HCT116 (cell line): Measurements from ENCODE around the gene EHBP1. TPM values are rescaled to one million over a fixed set of nuclear protein-coding genes. Genes with fewer than 3 reads are reported as not detected.

Experiments
- ATAC-seq: fragments of 200-7000 bp; cut with Tn5 transposase; 2 replicates; pipeline ENCODE4 v1.9.1; 2020; ENCODE audit warnings: mild to moderate bottlenecking, moderate library complexity
- BruUV-seq: library from RNA; stranded (reverse); fragments of 400-500 nt; replicated peaks from 2 replicates; lab custom pipeline; 2021; lab: Mats Ljungman, UMichigan
- CTCF ChIA-PET: fragments of 300-600 bp; sonication (Branson Sonifier 250); formaldehyde crosslinking; loops from one replicate; lab custom pipeline; 2021; ENCODE audit warnings: antibody characterized with exemption; lab: Charles Lee
- POLR2A ChIA-PET: fragments of 300-600, 350-600 bp; sonication (Branson Sonifier 250); formaldehyde crosslinking; loops from one replicate; lab custom pipeline; 2021; ENCODE audit warnings: antibody characterized with exemption; lab: Charles Lee
- RAD21 ChIA-PET, 2 experiments: fragments of 300-600 bp; sonication (Branson Sonifier 250); formaldehyde crosslinking; loops; one replicate each; lab custom pipeline; 2023; ENCODE audit warnings: low total read pairs in 2 of 2; ENCODE audit not compliant: uncharacterized antibody in 2 of 2, unreplicated experiment in 2 of 2, low non-redundant PET in 1 of 2; lab: Charles Lee
- DNase-seq: peaks from one replicate; pipeline ENCODE4 v3.0.0-alpha.2; 2010; ENCODE audit warnings: low read depth, low spot score
- H2AFZ ChIP-seq: fragments of 200-600 bp; shearing (Covaris generic), sonication (generic); 2 replicates; pipeline ENCODE4 v1.6.1; 2017; ENCODE audit warnings: low read depth, mixed run types, mixed read lengths, antibody characterized with exemption, low read length; ENCODE audit not compliant: poor library complexity, severe bottlenecking
- H3K27ac ChIP-seq: 2 replicates; pipeline ENCODE4 v1.5.1; 2012; ENCODE audit warnings: low read depth, low read length
- H3K27me3 ChIP-seq: fragments of 200-600 bp; sonication (generic); 2 replicates; pipeline ENCODE4 v1.6.1; 2016; ENCODE audit warnings: mixed run types, low read length, mixed read lengths; ENCODE audit not compliant: insufficient read depth
- H3K36me3 ChIP-seq, 2 experiments: fragments of 200-500 bp in 1 of 2; fragments of 200-600 bp in 1 of 2; sonication (Bioruptor generic) in 1 of 2; sonication (generic) in 1 of 2; 2 replicates each; pipeline versions ENCODE4 v1.5.1 to v1.6.1; 2014 to 2016; ENCODE audit warnings: low read length in 2 of 2, inconsistent platforms in 1 of 2, mixed read lengths in 1 of 2, mixed run types in 1 of 2; ENCODE audit not compliant: insufficient read depth in 2 of 2, control insufficient read depth in 1 of 2
- H3K4me1 ChIP-seq, 2 experiments: fragments of 200-600 bp in 1 of 2; sonication (generic) in 1 of 2; 2 replicates each; pipeline versions ENCODE4 v1.5.1 to v1.6.1; 2012 to 2017; ENCODE audit warnings: low read length in 2 of 2, inconsistent platforms in 1 of 2, mild to moderate bottlenecking in 1 of 2, mixed read lengths in 1 of 2, mixed run types in 1 of 2, moderate library complexity in 1 of 2; ENCODE audit not compliant: insufficient read depth in 2 of 2, control insufficient read depth in 1 of 2
- H3K4me2 ChIP-seq: fragments of 200-600 bp; sonication (generic); 2 replicates; pipeline ENCODE4 v1.6.1; 2017; ENCODE audit warnings: mixed run types, low read length, mixed read lengths
- H3K4me3 ChIP-seq, 2 experiments: fragments of 200-600 bp in 1 of 2; sonication (generic) in 1 of 2; replicated peaks in 1 of 2; 2 replicates each; pipeline ENCODE4 v1.5.1; 2011 to 2016; ENCODE audit warnings: low read length in 2 of 2, control low read depth in 1 of 2, low read depth in 1 of 2, mild to moderate bottlenecking in 1 of 2, mixed read lengths in 1 of 2, mixed run types in 1 of 2
- H3K79me2 ChIP-seq: fragments of 200-600 bp; sonication (generic); 2 replicates; pipeline ENCODE4 v1.6.1; 2017; ENCODE audit warnings: mild to moderate bottlenecking, mixed run types, low read length, moderate library complexity, mixed read lengths; ENCODE audit not compliant: insufficient read depth
- H3K9ac ChIP-seq: fragments of 200-600 bp; sonication (generic); 2 replicates; pipeline ENCODE4 v1.6.1; 2016; ENCODE audit warnings: low read length, mixed read lengths
- H3K9me2 ChIP-seq: fragments of 200-600 bp; sonication (generic), shearing (Covaris generic); 2 replicates; pipeline ENCODE4 v1.6.1; 2017; ENCODE audit warnings: mixed run types, mild to moderate bottlenecking, moderate library complexity; ENCODE audit not compliant: insufficient read depth
- H3K9me3 ChIP-seq, 2 experiments: fragments of 200-500 bp in 1 of 2; fragments of 200-600 bp in 1 of 2; sonication (Bioruptor generic) in 1 of 2; sonication (generic) in 1 of 2; 2 replicates each; pipeline ENCODE4 v1.6.1; 2014 to 2017; ENCODE audit warnings: low read length in 2 of 2, mixed read lengths in 2 of 2, inconsistent platforms in 1 of 2, low read depth in 1 of 2, mild to moderate bottlenecking in 1 of 2, mixed run types in 1 of 2, moderate library complexity in 1 of 2; ENCODE audit not compliant: control insufficient read depth in 1 of 2, insufficient read depth in 1 of 2
- H4K20me1 ChIP-seq: fragments of 200-600 bp; sonication (generic), shearing (Covaris generic); 2 replicates; pipeline ENCODE4 v1.6.1; 2017; ENCODE audit warnings: mixed run types, mild to moderate bottlenecking, moderate library complexity; ENCODE audit not compliant: insufficient read depth
- CBX3 ChIP-seq: IDR thresholded peaks from 2 replicates; pipeline ENCODE4 v1.6.1; 2012; ENCODE audit warnings: low read depth
- CEBPB ChIP-seq: IDR thresholded peaks from 2 replicates; pipeline ENCODE4 v1.6.1; 2012; ENCODE audit warnings: low read depth
- CTCF ChIP-seq, 3 experiments: fragments of 200-600 bp in 1 of 3; sonication (generic) in 1 of 3; IDR thresholded peaks in 2 of 3; conservative IDR thresholded peaks in 1 of 3; 2 replicates each; pipeline ENCODE4 v1.5.1; 2012 to 2017; ENCODE audit warnings: low read depth in 2 of 3, low read length in 2 of 3, antibody characterized with exemption in 1 of 3, borderline replicate concordance in 1 of 3, control low read depth in 1 of 3, mild to moderate bottlenecking in 1 of 3, mixed read lengths in 1 of 3, mixed run types in 1 of 3, moderate library complexity in 1 of 3; ENCODE audit not compliant: insufficient read depth in 1 of 3
- FOSL1 ChIP-seq: IDR thresholded peaks from 2 replicates; pipeline ENCODE4 v1.6.1; 2012; ENCODE audit warnings: low read depth
- RAD21 ChIP-seq: IDR thresholded peaks from 2 replicates; pipeline ENCODE4 v1.6.1; 2012; ENCODE audit warnings: low read depth, mild to moderate bottlenecking
- SIN3A ChIP-seq: IDR thresholded peaks from 2 replicates; pipeline ENCODE4 v1.6.1; 2012; ENCODE audit warnings: low read depth
- SRF ChIP-seq: IDR thresholded peaks from 2 replicates; pipeline ENCODE4 v1.6.1; 2012; ENCODE audit warnings: low read depth
- YY1 ChIP-seq: IDR thresholded peaks from 2 replicates; pipeline ENCODE4 v1.6.1; 2011; ENCODE audit warnings: low read length, low read depth, moderate library complexity, mild to moderate bottlenecking; ENCODE audit not compliant: insufficient replicate concordance; ENCODE audit errors: extremely low read depth
- ZNF274 ChIP-seq: fragments of 200-500 bp; sonication (Bioruptor generic); IDR thresholded peaks from 2 replicates; pipeline ENCODE4 v1.6.1; 2014; ENCODE audit warnings: mild to moderate bottlenecking, low read depth, low read length, inconsistent platforms
- intact Hi-C: fragments of 100-400 bp; cut with micrococcal nuclease; formaldehyde crosslinking; loops from 2 replicates; pipeline ENCODE4 v1.10.0; 2022
- total RNA-seq: library from RNA; stranded (reverse); gene quantifications from one replicate; pipeline ENCODE4 v1.2.1, GENCODE V29; 2021; ENCODE audit not compliant: unreplicated experiment
- TF ChIP-seq, protein P1 (sequence below): IDR thresholded peaks from 2 replicates; pipeline ENCODE4 v1.6.1; 2012

Gene EHBP1
- total RNA-seq, 1 experiment from 2014 or later: 89.9 TPM

DNA sequence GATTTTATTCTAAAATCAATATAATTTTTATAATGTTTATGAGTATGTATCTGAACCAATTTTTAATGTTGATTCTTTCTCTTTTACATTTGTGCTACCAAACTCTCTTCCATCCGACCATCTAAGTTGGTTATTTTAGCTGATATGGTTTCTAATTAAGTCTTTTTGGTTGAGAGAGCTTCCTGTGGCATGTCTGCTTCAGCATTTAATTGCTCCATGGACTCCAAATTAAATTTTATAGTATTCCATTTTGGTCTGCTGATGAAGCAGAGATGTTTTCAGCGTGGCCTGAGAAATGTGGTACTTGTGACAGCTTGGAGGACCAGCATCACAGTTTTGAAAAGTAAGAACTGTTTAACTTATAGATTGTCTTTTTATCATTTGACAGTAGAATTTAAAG lies 105.6 kb downstream of the EHBP1 start:
- intact Hi-C loops: no loop called here
- Histone ChIP-seq H3K27me3 (no peaks in the 10 kb centered on the region), H3K36me3 (0 out of 4 replicates have a peak, but pooled peaks cover 0 to 3% of the 10 kb centered on the region in 2 experiments), H3K79me2 (peaks cover 84% of the 10 kb centered on the region), H4K20me1 (no peaks in the 10 kb centered on the region; the same call in 1 of the 2 replicates), H2AFZ (no peak overlapping the region), H3K4me1 (peaks cover 0 to 23% of the 10 kb centered on the region in 2 experiments; a peak in 3 of 4 replicates), H3K9me2 (no peaks in the 10 kb centered on the region), H3K9ac (no peak overlapping the region), H3K4me3 (no peak overlapping the region), H3K9me3 (no peaks in the 10 kb centered on the region), H3K4me2 (no peak overlapping the region), H3K27ac (no peak overlapping the region)
- DNase-seq (no peak), ATAC-seq (no peak)
- ChIA-PET RAD21 (no interaction called here), POLR2A (no interaction called here), CTCF (no interaction called here)
- no TSS peak for BruUV-seq
- TF ChIP-seq CEBPB (no peak), YY1 (no peak), SIN3A (no peak), SRF (no peak)
- TF ChIP-seq, protein P1, sequence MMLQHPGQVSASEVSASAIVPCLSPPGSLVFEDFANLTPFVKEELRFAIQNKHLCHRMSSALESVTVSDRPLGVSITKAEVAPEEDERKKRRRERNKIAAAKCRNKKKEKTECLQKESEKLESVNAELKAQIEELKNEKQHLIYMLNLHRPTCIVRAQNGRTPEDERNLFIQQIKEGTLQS: no peak

- Histone ChIP-seq H3K9me3 (no peaks in the 10 kb centered on the region), H3K4me1 (peaks cover 0 to 21% of the 10 kb centered on the region in 2 experiments; a peak in 2 of 4 replicates), H3K4me2 (no peak overlapping the region), H4K20me1 (peaks cover 2% of the 10 kb centered on the region; the same call in 1 of the 2 replicates), H3K27me3 (no peaks in the 10 kb centered on the region), H2AFZ (no peak overlapping the region), H3K79me2 (peaks cover 87% of the 10 kb centered on the region), H3K27ac (no peak overlapping the region), H3K36me3 (no peaks in the 10 kb centered on the region), H3K9me2 (0 out of 2 replicates have a peak, but pooled peaks cover 3% of the 10 kb centered on the region), H3K9ac (no peak overlapping the region), H3K4me3 (no peak overlapping the region)
- ChIA-PET RAD21 (no interaction called here), POLR2A (no interaction called here), CTCF (no interaction called here)
- BruUV-seq: no TSS peak
- TF ChIP-seq CBX3: no peak
- no peak for TF ChIP-seq CTCF (IDR thresholded peaks at IDR 0.05 in 2 of 3, conservative IDR thresholded peaks at IDR 0.05 in 1 of 3; ENCODE audit: borderline replicate concordance in 1 of 3, insufficient read depth in 1 of 3, low read depth in 2 of 3, low read length in 2 of 3)
- TF ChIP-seq FOSL1: no peak
- no peak for TF ChIP-seq ZNF274
- TF ChIP-seq RAD21: no peak
- no peak for TF ChIP-seq CEBPB
- TF ChIP-seq SRF: no peak
- DNase-seq: no peak
- intact Hi-C loops: no loop called here
- ATAC-seq: no peak
Measured at GRCh38 chr2:62811972-62812371, 106.5 kb downstream of the EHBP1 start.
